HEK293T (cell line): ENCODE measurements around the gene HEPH.

ENCODE experiments used
- CTCF ChIA-PET: fragments of 350-600 bp; formaldehyde crosslinking; extraction: SDS; loops from one replicate; lab custom pipeline; 2021; ENCODE audit warnings: antibody characterized with exemption, inconsistent platforms; lab: Yijun Ruan, JAX
- POLR2A ChIA-PET: fragments of 350-600 bp; formaldehyde crosslinking; extraction: SDS; loops from one replicate; lab custom pipeline; 2020; ENCODE audit warnings: antibody characterized with exemption, inconsistent platforms; lab: Yijun Ruan, JAX
- DNase-seq: peaks from one replicate; pipeline ENCODE4 v3.0.0; 2012; ENCODE audit warnings: mixed read lengths; ENCODE audit errors: extremely low spot score
- ARNT ChIP-seq: fragments of 450-650 bp; IDR thresholded peaks from 2 replicates; pipeline ENCODE4 v1.6.1; 2017; ENCODE audit warnings: mild to moderate bottlenecking
- BHLHE40 ChIP-seq: fragments of 450-650 bp; IDR thresholded peaks from 2 replicates; pipeline ENCODE4 v1.6.1; 2016; ENCODE audit warnings: mild to moderate bottlenecking, moderate library complexity, borderline replicate concordance
- CTBP1 ChIP-seq: fragments of 450-650 bp; IDR thresholded peaks from 2 replicates; pipeline ENCODE4 v1.6.1; 2016; ENCODE audit warnings: borderline replicate concordance
- ELF4 ChIP-seq: fragments of 450-650 bp; IDR thresholded peaks from 2 replicates; pipeline ENCODE4 v1.6.1; 2017; ENCODE audit warnings: antibody characterized with exemption
- FOXA1 ChIP-seq: fragments of 450-650 bp; IDR thresholded peaks from 2 replicates; pipeline ENCODE4 v1.6.1; 2016; ENCODE audit warnings: mild to moderate bottlenecking
- FOXK2 ChIP-seq: fragments of 450-650 bp; IDR thresholded peaks from 2 replicates; pipeline ENCODE4 v1.6.1; 2016; ENCODE audit warnings: mild to moderate bottlenecking
- FOXM1 ChIP-seq: fragments of 450-650 bp; IDR thresholded peaks from 2 replicates; pipeline ENCODE4 v1.6.1; 2017; ENCODE audit warnings: mild to moderate bottlenecking, borderline replicate concordance
- HDGF ChIP-seq: fragments of 450-650 bp; IDR thresholded peaks from 2 replicates; pipeline ENCODE4 v1.6.1; 2017; ENCODE audit warnings: antibody characterized with exemption, borderline replicate concordance
- L3MBTL2 ChIP-seq: fragments of 450-650 bp; conservative IDR thresholded peaks from 2 replicates; pipeline ENCODE4 v1.6.1; 2016; ENCODE audit warnings: mild to moderate bottlenecking
- LEF1 ChIP-seq: fragments of 450-650 bp; IDR thresholded peaks from 2 replicates; pipeline ENCODE4 v1.6.1; 2017; ENCODE audit warnings: mild to moderate bottlenecking, borderline replicate concordance
- NFRKB ChIP-seq: fragments of 450-650 bp; IDR thresholded peaks from 2 replicates; pipeline ENCODE4 v1.6.1; 2016; ENCODE audit warnings: mild to moderate bottlenecking, moderate library complexity
- PKNOX1 ChIP-seq: fragments of 450-650 bp; IDR thresholded peaks from 2 replicates; pipeline ENCODE4 v1.6.1; 2016
- SP1 ChIP-seq: fragments of 450-650 bp; IDR thresholded peaks from 2 replicates; pipeline ENCODE4 v1.6.1; 2017
- SUZ12 ChIP-seq: fragments of 450-650 bp; IDR thresholded peaks from 2 replicates; pipeline ENCODE4 v1.6.1; 2016; ENCODE audit warnings: mild to moderate bottlenecking
- TARDBP ChIP-seq: fragments of 450-650 bp; IDR thresholded peaks from 2 replicates; pipeline ENCODE4 v1.6.1; 2016
- ZNF384 ChIP-seq: fragments of 450-650 bp; IDR thresholded peaks from 2 replicates; pipeline ENCODE4 v1.6.1; 2016

The HEPH gene

GRCh38 chrX:66255359-66255967 is 91.4 kb downstream of the HEPH start:
- no peak for DNase-seq
- ChIA-PET CTCF (no interaction called here), POLR2A (no interaction called here)
- TF ChIP-seq SP1 (no peak), ARNT (no peak), FOXA1 (no peak), FOXK2 (no peak), TARDBP (no peak), BHLHE40 (no peak), CTBP1 (no peak), SUZ12 (no peak), L3MBTL2 (no peak), HDGF (no peak), ZNF384 (no peak), LEF1 (no peak), PKNOX1 (no peak), ELF4 (no peak), FOXM1 (no peak), NFRKB (no peak)

GRCh38 chrX:66262807-66263206 is 98.8 kb downstream of the HEPH start:
- POLR2A ChIA-PET, result no interaction called here
- no peak for TF ChIP-seq ZNF384
- TF ChIP-seq FOXK2, result no peak
- CTCF ChIA-PET, result no interaction called here
- DNase-seq, result no peak
